ENCODE results near the gene GSTT4.

DNA sequence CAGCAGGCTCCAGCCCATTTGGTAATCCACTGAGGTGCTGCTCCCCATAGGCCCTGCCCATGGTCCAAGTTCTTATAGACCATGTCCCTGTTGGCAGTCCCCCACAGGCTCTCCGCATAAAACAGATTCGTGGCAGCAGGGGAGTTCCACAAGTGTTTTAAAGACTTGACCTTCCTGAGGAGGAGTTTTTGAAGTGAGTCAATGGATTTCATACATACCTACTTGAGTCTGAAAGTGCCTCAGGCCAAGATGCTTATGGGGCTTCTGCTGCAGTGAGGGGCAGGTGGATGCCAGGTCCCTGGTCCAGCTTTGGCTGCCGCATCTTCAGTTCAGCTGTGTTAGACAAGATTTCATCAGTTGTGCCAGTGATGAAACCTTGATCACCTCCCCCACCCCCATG, 49.1 kb upstream of the GSTT4 start:
- TF ChIP-seq SIN3A (IDR thresholded peaks at IDR 0.05; ENCODE audit: borderline replicate concordance, insufficient read depth, low read length): no peak
- TF ChIP-seq, protein P1, sequence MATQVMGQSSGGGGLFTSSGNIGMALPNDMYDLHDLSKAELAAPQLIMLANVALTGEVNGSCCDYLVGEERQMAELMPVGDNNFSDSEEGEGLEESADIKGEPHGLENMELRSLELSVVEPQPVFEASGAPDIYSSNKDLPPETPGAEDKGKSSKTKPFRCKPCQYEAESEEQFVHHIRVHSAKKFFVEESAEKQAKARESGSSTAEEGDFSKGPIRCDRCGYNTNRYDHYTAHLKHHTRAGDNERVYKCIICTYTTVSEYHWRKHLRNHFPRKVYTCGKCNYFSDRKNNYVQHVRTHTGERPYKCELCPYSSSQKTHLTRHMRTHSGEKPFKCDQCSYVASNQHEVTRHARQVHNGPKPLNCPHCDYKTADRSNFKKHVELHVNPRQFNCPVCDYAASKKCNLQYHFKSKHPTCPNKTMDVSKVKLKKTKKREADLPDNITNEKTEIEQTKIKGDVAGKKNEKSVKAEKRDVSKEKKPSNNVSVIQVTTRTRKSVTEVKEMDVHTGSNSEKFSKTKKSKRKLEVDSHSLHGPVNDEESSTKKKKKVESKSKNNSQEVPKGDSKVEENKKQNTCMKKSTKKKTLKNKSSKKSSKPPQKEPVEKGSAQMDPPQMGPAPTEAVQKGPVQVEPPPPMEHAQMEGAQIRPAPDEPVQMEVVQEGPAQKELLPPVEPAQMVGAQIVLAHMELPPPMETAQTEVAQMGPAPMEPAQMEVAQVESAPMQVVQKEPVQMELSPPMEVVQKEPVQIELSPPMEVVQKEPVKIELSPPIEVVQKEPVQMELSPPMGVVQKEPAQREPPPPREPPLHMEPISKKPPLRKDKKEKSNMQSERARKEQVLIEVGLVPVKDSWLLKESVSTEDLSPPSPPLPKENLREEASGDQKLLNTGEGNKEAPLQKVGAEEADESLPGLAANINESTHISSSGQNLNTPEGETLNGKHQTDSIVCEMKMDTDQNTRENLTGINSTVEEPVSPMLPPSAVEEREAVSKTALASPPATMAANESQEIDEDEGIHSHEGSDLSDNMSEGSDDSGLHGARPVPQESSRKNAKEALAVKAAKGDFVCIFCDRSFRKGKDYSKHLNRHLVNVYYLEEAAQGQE (IDR thresholded peaks at IDR 0.05; ENCODE audit: insufficient read depth in 1 of 2, low read depth in 2 of 2, low read length in 2 of 2): no peak
- TF ChIP-seq TAF1 (IDR thresholded peaks at IDR 0.05; ENCODE audit: borderline replicate concordance, insufficient read depth, low read length): no peak
- TF ChIP-seq POLR2AphosphoS5 (IDR thresholded peaks at IDR 0.05; ENCODE audit: low read depth, low read length): no peak
- TF ChIP-seq FOXP2 (optimal IDR thresholded peaks at IDR 0.05; ENCODE audit: borderline replicate concordance, extremely low read depth, extremely low read length, insufficient read depth): no peak

Data from PFSK-1 (cell line).